Fibroblast of lung (primary cell): ENCODE measurements around the gene KCNIP4. TPM values are rescaled to one million over a fixed set of nuclear protein-coding genes. Genes with fewer than 3 reads are reported as not detected.

Source experiments
- DNase-seq, 2 donors: peaks; one replicate each; pipeline versions ENCODE4 v3.0.0 to v3.0.0-alpha.2; 2010; ENCODE audit warnings: low read depth in 2 of 2
- H2AFZ ChIP-seq: 2 replicates; pipeline ENCODE4 v1.5.1; 2012; ENCODE audit warnings: low read length, control low read depth, inconsistent platforms
- H3K27ac ChIP-seq: 2 replicates; pipeline ENCODE4 v1.5.1; 2011; ENCODE audit warnings: low read length, control low read depth; ENCODE audit not compliant: insufficient read depth
- H3K27me3 ChIP-seq: 2 replicates; pipeline ENCODE4 v1.5.1; 2011; ENCODE audit warnings: mild to moderate bottlenecking, low read length; ENCODE audit not compliant: control insufficient read depth, insufficient read depth
- H3K36me3 ChIP-seq: 2 replicates; pipeline ENCODE4 v1.5.1; 2011; ENCODE audit warnings: low read length; ENCODE audit not compliant: control insufficient read depth, insufficient read depth
- H3K4me1 ChIP-seq: 2 replicates; pipeline ENCODE4 v1.5.1; 2011; ENCODE audit warnings: low read length; ENCODE audit not compliant: control insufficient read depth, insufficient read depth; ENCODE audit errors: extremely low read depth
- H3K4me2 ChIP-seq: 2 replicates; pipeline ENCODE4 v1.5.1; 2011; ENCODE audit warnings: low read length, control low read depth; ENCODE audit not compliant: insufficient read depth; ENCODE audit errors: extremely low read depth
- H3K4me3 ChIP-seq, 4 experiments: fragments of 200-600 bp in 1 of 4; sonication (generic) in 1 of 4; replicated peaks in 1 of 4; 2 replicates each; pipeline ENCODE4 v1.5.1; 2011 to 2016; ENCODE audit warnings: low read length in 4 of 4, low read depth in 3 of 4, mild to moderate bottlenecking in 3 of 4, control low read depth in 2 of 4, inconsistent platforms in 1 of 4, mixed read lengths in 1 of 4; ENCODE audit not compliant: insufficient read depth in 1 of 4; ENCODE audit errors: control extremely low read depth in 1 of 4
- H3K79me2 ChIP-seq: 2 replicates; pipeline ENCODE4 v1.5.1; 2012; ENCODE audit warnings: mild to moderate bottlenecking, low read length, inconsistent platforms; ENCODE audit not compliant: control insufficient read depth, insufficient read depth
- H3K9ac ChIP-seq: 2 replicates; pipeline ENCODE4 v1.5.1; 2011; ENCODE audit warnings: mild to moderate bottlenecking, low read length, control low read depth; ENCODE audit not compliant: insufficient read depth
- H3K9me3 ChIP-seq: 2 replicates; pipeline ENCODE4 v1.5.1; 2012; ENCODE audit warnings: low read depth, low read length; ENCODE audit not compliant: control insufficient read depth, insufficient read depth
- H4K20me1 ChIP-seq: 2 replicates; pipeline ENCODE4 v1.5.1; 2011; ENCODE audit warnings: low read length; ENCODE audit not compliant: control insufficient read depth, insufficient read depth; ENCODE audit errors: extremely low read depth
- EZH2 ChIP-seq: IDR thresholded peaks from 2 replicates; pipeline ENCODE4 v1.5.1; 2012; ENCODE audit warnings: low read length, control low read depth, mild to moderate bottlenecking; ENCODE audit errors: missing control alignments
- polyA plus RNA-seq, 2 donors: library from polyadenylated mRNA; depleted of rRNA in 1 of 2; stranded (reverse) in 1 of 2; unstranded in 1 of 2; fragments of >200 nt; gene quantifications; 2 replicates each; pipeline ENCODE4 v1.2.1, GENCODE V29; 2011 to 2012; ENCODE audit warnings: missing spikeins in 1 of 2
- total RNA-seq: library from RNA; depleted of rRNA; stranded (reverse); fragments of >200 nt; gene quantifications from 2 replicates; pipeline ENCODE4 v1.2.1, GENCODE V29; 2014
- TF ChIP-seq, protein P1 (sequence below), 2 donors: IDR thresholded peaks in 1 of 2; conservative IDR thresholded peaks in 1 of 2; 1 replicate in 1 of 2; 2 replicates in 1 of 2; pipeline ENCODE4 v1.5.1; 2011 to 2012; ENCODE audit warnings: low read length in 2 of 2, control low read depth in 1 of 2, inconsistent platforms in 1 of 2, low read depth in 1 of 2, mild to moderate bottlenecking in 1 of 2

The KCNIP4 gene
- total and polyA plus RNA-seq, 2 donors (not counting 1 experiment from before 2014, with no cell fraction given) = not detected

DNA sequence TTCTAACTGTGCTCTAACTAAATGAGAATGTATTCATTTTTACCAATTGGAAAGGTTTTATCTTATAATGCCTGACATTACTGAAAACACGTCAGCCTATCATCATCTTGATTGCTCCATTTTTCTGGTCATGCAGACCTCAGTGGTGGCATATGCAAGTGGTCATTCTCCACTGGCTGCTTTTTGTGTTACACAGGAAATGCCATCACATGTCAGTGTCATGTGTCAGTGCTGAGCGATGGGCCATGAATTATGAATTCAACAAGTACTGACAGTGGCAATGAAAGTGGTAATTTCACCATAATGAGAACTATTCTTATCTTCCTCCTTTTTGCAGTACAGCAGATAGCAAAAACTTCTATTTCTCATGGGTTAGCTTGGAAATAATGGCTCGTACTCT, 1057.8 kb downstream of the KCNIP4 start:
- Histone ChIP-seq H2AFZ (no peak overlapping the region), H4K20me1 (no peaks in the 10 kb centered on the region), H3K27me3 (no peaks in the 10 kb centered on the region), H3K27ac (no peak overlapping the region), H3K9ac (no peak overlapping the region), H3K36me3 (no peaks in the 10 kb centered on the region), H3K79me2 (no peaks in the 10 kb centered on the region), H3K4me2 (no peak overlapping the region), H3K9me3 (no peaks in the 10 kb centered on the region), H3K4me3 (no peak overlapping the region), H3K4me1 (no peaks in the 10 kb centered on the region)
- TF ChIP-seq EZH2 = no peak
- TF ChIP-seq, protein P1, sequence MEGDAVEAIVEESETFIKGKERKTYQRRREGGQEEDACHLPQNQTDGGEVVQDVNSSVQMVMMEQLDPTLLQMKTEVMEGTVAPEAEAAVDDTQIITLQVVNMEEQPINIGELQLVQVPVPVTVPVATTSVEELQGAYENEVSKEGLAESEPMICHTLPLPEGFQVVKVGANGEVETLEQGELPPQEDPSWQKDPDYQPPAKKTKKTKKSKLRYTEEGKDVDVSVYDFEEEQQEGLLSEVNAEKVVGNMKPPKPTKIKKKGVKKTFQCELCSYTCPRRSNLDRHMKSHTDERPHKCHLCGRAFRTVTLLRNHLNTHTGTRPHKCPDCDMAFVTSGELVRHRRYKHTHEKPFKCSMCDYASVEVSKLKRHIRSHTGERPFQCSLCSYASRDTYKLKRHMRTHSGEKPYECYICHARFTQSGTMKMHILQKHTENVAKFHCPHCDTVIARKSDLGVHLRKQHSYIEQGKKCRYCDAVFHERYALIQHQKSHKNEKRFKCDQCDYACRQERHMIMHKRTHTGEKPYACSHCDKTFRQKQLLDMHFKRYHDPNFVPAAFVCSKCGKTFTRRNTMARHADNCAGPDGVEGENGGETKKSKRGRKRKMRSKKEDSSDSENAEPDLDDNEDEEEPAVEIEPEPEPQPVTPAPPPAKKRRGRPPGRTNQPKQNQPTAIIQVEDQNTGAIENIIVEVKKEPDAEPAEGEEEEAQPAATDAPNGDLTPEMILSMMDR (conservative IDR thresholded peaks at IDR 0.05 in 1 of 2, IDR thresholded peaks at IDR 0.05 in 1 of 2; ENCODE audit: low read depth in 1 of 2, low read length in 2 of 2) = no peak
- no peak for DNase-seq

DNA sequence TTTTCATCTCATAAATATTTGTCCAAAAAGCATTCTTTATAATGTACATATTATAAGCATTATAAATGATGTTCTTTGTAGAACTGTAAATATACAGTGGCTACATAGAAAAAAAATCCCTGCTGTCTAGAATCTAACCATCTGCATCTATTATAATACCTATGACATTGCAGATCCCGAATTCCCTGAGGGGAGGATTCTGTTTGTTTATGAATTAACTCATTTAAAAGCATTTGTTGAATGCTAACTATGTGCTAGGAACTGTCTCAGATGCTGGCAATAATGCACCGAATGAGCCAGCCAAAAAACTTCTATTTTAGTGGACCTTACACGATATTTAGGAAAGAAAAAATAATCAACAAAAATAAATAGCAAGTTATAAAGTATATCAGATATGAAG, 1058.7 kb downstream of the KCNIP4 start:
- H3K4me2 ChIP-seq = no peak overlapping the region
- no peaks in the 10 kb centered on the region for H4K20me1 ChIP-seq
- H3K9ac ChIP-seq = no peak overlapping the region
- no peaks in the 10 kb centered on the region for H3K4me1 ChIP-seq
- H2AFZ ChIP-seq = no peak overlapping the region
- no peaks in the 10 kb centered on the region for H3K36me3 ChIP-seq
- H3K27ac ChIP-seq = no peak overlapping the region
- DNase-seq = no peak
- no peaks in the 10 kb centered on the region for H3K9me3 ChIP-seq
- H3K79me2 ChIP-seq = no peaks in the 10 kb centered on the region
- H3K27me3 ChIP-seq = no peaks in the 10 kb centered on the region
- TF ChIP-seq, protein P1 (conservative IDR thresholded peaks at IDR 0.05 in 1 of 2, IDR thresholded peaks at IDR 0.05 in 1 of 2; ENCODE audit: low read depth in 1 of 2, low read length in 2 of 2) = no peak
- TF ChIP-seq EZH2 = no peak
- H3K4me3 ChIP-seq = no peak overlapping the region

DNA sequence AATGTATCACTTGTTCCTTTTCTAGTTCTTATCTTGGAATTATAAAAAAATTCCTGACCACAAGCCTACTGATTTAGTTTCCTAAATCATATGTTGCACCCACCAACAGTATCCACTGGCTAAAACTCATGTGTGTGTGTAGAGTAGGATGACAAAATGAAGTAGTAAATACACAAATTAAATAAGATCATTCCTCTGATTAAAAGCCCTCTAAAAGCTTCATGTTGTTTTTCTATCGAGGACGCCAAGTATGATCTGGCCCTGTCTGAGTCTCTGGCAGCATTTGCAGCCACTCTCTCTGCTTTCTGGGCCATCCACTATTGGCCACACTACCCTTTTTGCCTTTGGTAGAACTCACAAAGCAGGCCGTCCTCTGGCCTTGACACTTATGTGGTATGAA, 1064.9 kb downstream of the KCNIP4 start:
- no peak overlapping the region for H3K27ac ChIP-seq
- H3K27me3 ChIP-seq = no peaks in the 10 kb centered on the region
- H3K4me1 ChIP-seq = no peaks in the 10 kb centered on the region
- no peak overlapping the region for H2AFZ ChIP-seq
- no peaks in the 10 kb centered on the region for H3K79me2 ChIP-seq
- DNase-seq = no peak
- H3K36me3 ChIP-seq = no peaks in the 10 kb centered on the region
- no peak overlapping the region for H3K4me3 ChIP-seq
- TF ChIP-seq EZH2 = no peak
- TF ChIP-seq, protein P1 (conservative IDR thresholded peaks at IDR 0.05 in 1 of 2, IDR thresholded peaks at IDR 0.05 in 1 of 2; ENCODE audit: low read depth in 1 of 2, low read length in 2 of 2) = no peak
- H3K9me3 ChIP-seq = no peaks in the 10 kb centered on the region
- H4K20me1 ChIP-seq = no peaks in the 10 kb centered on the region
- no peak overlapping the region for H3K4me2 ChIP-seq
- no peak overlapping the region for H3K9ac ChIP-seq
